Activated gamma-delta T cell treated with anti-CD3 and anti-CD28 coated beads, Interleukin-2, amount 50 U/mL, for 16 hours (primary cell): ENCODE data around the gene CEP63.
"Not testable (repeated sequence)": the region's sequence is repeated elsewhere in the genome, so short reads cannot be mapped to it uniquely, and the experiment has no call there.

Experiments
- DNase-seq: peaks from one replicate; pipeline ENCODE4 v3.0.0-alpha.2; 2020; ENCODE audit warnings: low read depth

The CEP63 gene

GRCh38 chr3:134576426-134576825 is 90.6 kb downstream of the CEP63 start:
- DNase-seq = no peak

GRCh38 chr3:134576831-134577230 is 91.0 kb downstream of the CEP63 start:
- DNase-seq = no peak

GRCh38 chr3:134579141-134579665 is 93.3 kb downstream of the CEP63 start:
- DNase-seq = no peak

GRCh38 chr3:134590766-134591165 is 104.9 kb downstream of the CEP63 start:
- no peak for DNase-seq

GRCh38 chr3:134592806-134593205 is 106.9 kb downstream of the CEP63 start:
- DNase-seq = no peak

GRCh38 chr3:134594331-134594741 is 108.5 kb downstream of the CEP63 start:
- DNase-seq = no peak

GRCh38 chr3:134594986-134595385 is 109.1 kb downstream of the CEP63 start:
- not testable (repeated sequence) for DNase-seq

- no peak for DNase-seq
Measured at GRCh38 chr3:134597390-134597970, 111.6 kb downstream of the CEP63 start.

- DNase-seq = no peak
Measured at GRCh38 chr3:134598763-134599545, 113.1 kb downstream of the CEP63 start.

- DNase-seq = no peak
Measured at GRCh38 chr3:134600206-134600605, 114.3 kb downstream of the CEP63 start.

GRCh38 chr3:134600685-134601463 is 115.0 kb downstream of the CEP63 start:
- peak; percentile 31 for DNase-seq

- DNase-seq = no peak
Measured at GRCh38 chr3:134601539-134602439, 115.9 kb downstream of the CEP63 start.

GRCh38 chr3:134602440-134602814 is 116.6 kb downstream of the CEP63 start:
- no peak for DNase-seq

- no peak for DNase-seq
Measured at GRCh38 chr3:134603480-134603879, 117.6 kb downstream of the CEP63 start.

- DNase-seq = no peak
Measured at GRCh38 chr3:134603956-134604355, 118.1 kb downstream of the CEP63 start.

- DNase-seq = no peak
Measured at GRCh38 chr3:134605556-134605955, 119.7 kb downstream of the CEP63 start.

- no peak for DNase-seq
Measured at GRCh38 chr3:134606033-134607025, 120.5 kb downstream of the CEP63 start.

GRCh38 chr3:134607054-134608022 is 121.5 kb downstream of the CEP63 start:
- no peak for DNase-seq
